Uterus (tissue), 2 donors: Measurements from ENCODE around the gene HOXC5.

ENCODE experiments used
- POLR2A ChIP-seq, 2 donors: fragments of 450-650 bp; IDR thresholded peaks; one replicate each; pipeline ENCODE4 v1.6.1; 2016; ENCODE audit warnings: antibody characterized with exemption in 2 of 2, mild to moderate bottlenecking in 1 of 2, moderate library complexity in 1 of 2
- TF ChIP-seq, protein P1 (sequence below), 4 experiments: fragments of 200-600 bp in 2 of 4; fragments of 450-650 bp in 2 of 4; sonication (generic) in 2 of 4; IDR thresholded peaks; one replicate each; pipeline ENCODE4 v1.5.1; 2016 to 2019; ENCODE audit warnings: antibody characterized with exemption in 4 of 4, mild to moderate bottlenecking in 2 of 4, moderate library complexity in 1 of 4

DNA sequence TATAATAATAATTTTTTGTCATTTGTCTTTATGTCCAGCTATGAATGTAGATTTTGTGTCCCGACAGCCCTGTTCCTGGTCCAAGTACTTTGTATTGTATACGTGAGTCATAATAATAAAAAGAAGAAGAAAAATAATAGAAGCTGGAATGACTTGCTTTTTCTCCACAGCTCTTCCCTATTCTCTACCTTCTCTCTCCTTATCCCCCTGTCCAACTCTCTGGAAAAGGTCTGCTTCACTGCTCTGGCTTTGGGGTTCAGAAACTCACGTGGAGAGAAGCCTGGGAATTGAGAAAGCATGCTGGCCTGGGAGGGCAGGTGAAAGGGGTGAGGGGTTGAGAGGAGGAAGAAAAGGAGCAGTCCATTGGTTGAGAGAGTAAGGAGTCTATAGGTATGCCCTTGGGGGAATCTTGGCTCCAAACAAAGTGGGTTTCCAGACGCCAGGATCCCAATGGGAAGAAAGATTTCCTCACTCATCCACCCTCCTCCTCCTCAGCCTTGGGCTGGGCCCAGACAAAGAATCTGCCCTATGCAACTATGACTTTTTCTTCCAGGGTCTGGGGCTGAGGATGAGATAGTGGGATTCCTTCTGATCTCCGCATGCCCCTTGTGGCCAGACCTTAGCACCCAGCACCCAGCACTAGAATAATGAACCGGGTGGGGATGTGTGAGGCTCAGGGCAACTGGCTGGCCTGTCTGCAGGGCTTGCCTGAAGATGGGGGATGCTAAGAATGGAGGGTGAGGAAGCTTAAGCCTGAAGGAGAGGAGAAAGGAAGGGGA, 20.0 kb upstream of the HOXC5 start:
- TF ChIP-seq, protein P1, sequence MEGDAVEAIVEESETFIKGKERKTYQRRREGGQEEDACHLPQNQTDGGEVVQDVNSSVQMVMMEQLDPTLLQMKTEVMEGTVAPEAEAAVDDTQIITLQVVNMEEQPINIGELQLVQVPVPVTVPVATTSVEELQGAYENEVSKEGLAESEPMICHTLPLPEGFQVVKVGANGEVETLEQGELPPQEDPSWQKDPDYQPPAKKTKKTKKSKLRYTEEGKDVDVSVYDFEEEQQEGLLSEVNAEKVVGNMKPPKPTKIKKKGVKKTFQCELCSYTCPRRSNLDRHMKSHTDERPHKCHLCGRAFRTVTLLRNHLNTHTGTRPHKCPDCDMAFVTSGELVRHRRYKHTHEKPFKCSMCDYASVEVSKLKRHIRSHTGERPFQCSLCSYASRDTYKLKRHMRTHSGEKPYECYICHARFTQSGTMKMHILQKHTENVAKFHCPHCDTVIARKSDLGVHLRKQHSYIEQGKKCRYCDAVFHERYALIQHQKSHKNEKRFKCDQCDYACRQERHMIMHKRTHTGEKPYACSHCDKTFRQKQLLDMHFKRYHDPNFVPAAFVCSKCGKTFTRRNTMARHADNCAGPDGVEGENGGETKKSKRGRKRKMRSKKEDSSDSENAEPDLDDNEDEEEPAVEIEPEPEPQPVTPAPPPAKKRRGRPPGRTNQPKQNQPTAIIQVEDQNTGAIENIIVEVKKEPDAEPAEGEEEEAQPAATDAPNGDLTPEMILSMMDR (IDR thresholded peaks at IDR 0.05): no peak
- no peak for TF ChIP-seq POLR2A (IDR thresholded peaks at IDR 0.05)
